IMR-90 (cell line): ENCODE measurements around the gene FAM89B.

Source experiments
- CEBPB ChIP-seq: IDR thresholded peaks from 2 replicates; pipeline ENCODE4 v1.6.1; 2012; ENCODE audit warnings: low read depth, low read length, improper control_type of control experiment
- CTCF ChIP-seq: conservative IDR thresholded peaks from 2 replicates; pipeline ENCODE4 v1.5.1; 2012; ENCODE audit warnings: mild to moderate bottlenecking, low read depth, low read length, improper control_type of control experiment
- MAFK ChIP-seq: IDR thresholded peaks from 2 replicates; pipeline ENCODE4 v1.6.1; 2012; ENCODE audit warnings: low read depth, low read length, improper control_type of control experiment
- NFE2L2 ChIP-seq: fragments of 150-350 bp; IDR thresholded peaks from 2 replicates; pipeline ENCODE4 v1.6.1; 2016; ENCODE audit warnings: low read depth, mild to moderate bottlenecking, low read length

GRCh38 chr11:65585396-65586246 is 13.3 kb downstream of the FAM89B start:
- TF ChIP-seq CTCF: no peak
- no peak for TF ChIP-seq CEBPB
- no peak for TF ChIP-seq MAFK
- TF ChIP-seq NFE2L2: no peak
